ENCODE measurements around the gene HDGF. TPM values are rescaled to one million over a fixed set of nuclear protein-coding genes. Genes with fewer than 3 reads are reported as not detected.
A peak's percentile ranks its signal among the peaks of the same experiment; 100 is the strongest.

The HDGF gene
- total RNA-seq, 4 donors from 2014 or later, result 180 to 278 (median 236) TPM

DNA sequence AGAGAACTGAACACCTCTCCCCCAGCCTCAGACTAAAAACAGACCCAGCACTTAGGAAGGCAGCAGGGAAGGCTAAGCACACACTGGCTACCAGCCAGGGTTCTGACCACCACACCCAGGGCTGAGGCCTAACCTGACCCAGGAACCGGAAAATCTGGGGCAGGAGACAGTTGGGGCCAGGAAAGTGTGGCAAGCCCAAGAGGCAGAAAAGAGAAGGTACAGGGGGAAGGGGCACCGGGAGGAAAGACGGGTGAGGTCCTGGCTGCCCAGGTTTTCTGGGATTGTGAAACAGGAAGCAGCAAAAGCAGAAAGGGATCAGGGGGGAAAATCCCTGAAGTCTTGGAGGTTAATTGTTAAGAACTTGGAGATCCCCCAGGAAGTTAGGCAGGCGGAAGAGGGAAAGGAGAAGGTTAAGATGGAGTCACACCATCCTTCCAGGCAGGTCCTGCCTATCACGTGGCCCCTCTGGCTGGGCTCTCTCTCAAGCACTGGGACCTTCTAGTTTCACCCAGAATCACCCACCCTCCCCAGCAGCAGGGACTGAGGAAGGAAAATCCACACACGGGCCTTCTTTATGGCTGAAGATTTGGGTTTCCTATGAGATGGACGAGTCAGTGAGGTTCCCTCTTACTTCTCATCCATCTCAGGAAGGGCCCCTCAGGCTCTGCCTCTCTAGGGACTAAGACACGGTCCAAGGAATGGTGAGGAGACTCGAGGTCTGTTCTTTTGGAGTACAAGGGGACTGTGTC lies 2.6 kb downstream of the HDGF start:
- peak in 1 of 4 donors; percentile 58 for TF ChIP-seq POLR2A (IDR thresholded peaks at IDR 0.05)
- TF ChIP-seq CTCF (IDR thresholded peaks at IDR 0.05), result peak in 3 of 6 experiments; percentile 7 to 19 (median 8)
- DNase-seq, result no peak
- peak overlapping the region; percentile 93 to 99 (median 98) for H3K27ac ChIP-seq
- H3K4me3 ChIP-seq, result peak overlapping the region; percentile 75 to 97 (median 96)
- no peaks in the 10 kb centered on the region for H3K27me3 ChIP-seq
- intact Hi-C loops (cut with DNase I), result no loop called here
- peaks cover 7 to 17% (median 12%) of the 10 kb centered on the region in 3 donors for H3K36me3 ChIP-seq
- H3K9me3 ChIP-seq, result no peaks in the 10 kb centered on the region
- WGBS, 2 donors, result 0 to 1% methylated on average over 7 to 9 of the region's 9 CpGs
- peaks cover 46 to 85% (median 49%) of the 10 kb centered on the region in 3 donors for H3K4me1 ChIP-seq

DNA sequence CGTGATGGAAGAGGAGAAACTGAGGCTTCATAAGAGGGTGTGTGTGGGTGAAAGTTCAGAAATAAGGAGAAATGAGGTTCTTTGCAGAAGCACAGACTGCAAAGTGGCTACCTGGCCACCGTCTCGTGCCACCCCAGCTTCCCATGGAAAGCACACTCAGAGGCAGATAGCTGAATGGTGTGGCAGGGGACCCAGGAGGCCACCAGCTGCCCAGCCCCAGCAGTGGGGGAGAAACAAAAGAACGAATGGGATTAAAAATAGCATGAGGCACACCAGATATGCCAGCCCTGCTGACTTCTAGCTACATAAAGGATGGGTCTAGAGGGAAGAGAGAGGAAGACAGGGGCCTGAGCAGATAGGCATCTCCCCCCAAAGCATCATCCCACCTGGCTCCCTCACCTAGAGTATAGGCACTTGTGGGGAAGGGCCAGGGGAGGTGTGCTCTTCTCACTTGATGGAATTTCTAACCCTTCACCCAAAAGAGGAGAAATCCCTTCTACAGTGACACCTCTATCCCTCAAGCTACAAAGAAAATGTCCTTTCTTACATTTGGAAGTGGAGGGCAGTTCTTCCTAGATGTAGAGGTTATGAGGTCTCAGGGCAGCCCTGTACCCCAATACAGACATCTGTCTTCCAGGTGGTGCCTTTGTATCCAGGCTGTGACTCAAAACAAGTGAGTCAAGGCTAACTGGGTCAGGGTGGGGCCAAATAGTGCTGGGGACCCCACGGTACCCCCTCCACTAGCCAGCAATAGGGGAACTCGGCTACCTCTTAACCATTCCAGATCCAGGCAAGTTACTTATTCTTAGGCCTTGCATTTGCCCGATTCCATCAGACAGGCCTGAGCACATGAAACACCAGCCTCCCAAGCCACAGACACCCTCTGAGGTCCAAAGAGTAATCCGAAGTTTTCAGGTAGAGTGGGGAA lies 3.5 kb downstream of the HDGF start:
- H3K36me3 ChIP-seq, result peaks cover 14 to 26% (median 21%) of the 10 kb centered on the region in 3 donors
- H3K9me3 ChIP-seq, result no peaks in the 10 kb centered on the region
- H3K27ac ChIP-seq, result peak overlapping the region; percentile 93 to 99 (median 98)
- H3K4me1 ChIP-seq, result peaks cover 41 to 80% (median 49%) of the 10 kb centered on the region in 3 donors
- H3K27me3 ChIP-seq, result no peaks in the 10 kb centered on the region
- intact Hi-C loops (cut with DNase I), result no loop called here
- 4 to 5% methylated on average over 4 to 7 of the region's 8 CpGs for WGBS, 2 donors
- no peak for DNase-seq
- TF ChIP-seq CTCF (IDR thresholded peaks at IDR 0.05) (no peak), POLR2A (IDR thresholded peaks at IDR 0.05) (no peak)
- H3K4me3 ChIP-seq, result peak overlapping the region; percentile 75 to 97 (median 96)

DNA sequence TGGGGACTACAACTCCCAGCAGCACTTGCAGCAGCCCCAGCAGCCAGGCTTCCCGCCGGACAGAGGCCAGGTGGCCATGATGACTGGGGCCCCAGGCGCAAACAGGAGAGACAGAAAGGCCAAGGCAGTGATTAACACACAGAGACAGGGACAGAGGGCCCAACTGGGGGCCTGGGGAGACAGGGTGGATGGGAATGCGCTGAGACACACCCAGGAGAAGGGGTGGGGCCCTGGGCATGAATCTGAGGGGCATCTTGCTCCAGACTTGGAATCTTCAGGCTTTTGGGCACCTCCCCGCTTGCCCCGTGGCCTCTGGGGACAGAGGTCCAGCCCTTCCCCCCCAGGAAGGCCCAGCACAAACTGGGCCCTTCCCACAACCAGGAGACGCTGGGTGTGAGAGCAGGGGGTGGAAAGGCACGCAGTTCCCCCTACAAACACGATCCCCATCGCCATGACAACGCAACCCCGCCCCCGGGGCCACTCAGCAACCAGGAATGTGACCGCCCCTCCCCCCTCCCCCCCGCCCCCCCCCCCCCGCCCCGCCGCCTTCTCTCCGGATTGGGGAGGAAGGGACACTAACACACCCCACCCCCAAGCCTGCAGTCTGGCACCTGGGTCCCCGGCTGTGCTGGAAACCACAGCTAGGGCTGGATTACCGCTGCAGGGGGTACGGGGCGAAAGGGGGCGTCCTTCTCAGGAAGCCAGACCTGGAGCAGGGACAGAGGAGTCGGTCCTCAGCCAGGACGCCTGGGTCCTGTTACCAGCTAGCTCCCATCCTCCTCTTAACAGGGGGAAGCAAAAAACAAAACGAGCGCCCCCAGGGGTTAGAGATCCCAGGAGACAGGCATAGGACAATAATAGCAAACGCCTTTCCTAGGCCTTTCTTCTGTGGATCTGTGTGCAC lies 4.5 kb downstream of the HDGF start:
- intact Hi-C loops (cut with DNase I), result no loop called here
- H3K4me1 ChIP-seq, result peaks cover 37 to 72% (median 49%) of the 10 kb centered on the region in 3 donors
- H3K36me3 ChIP-seq, result peaks cover 23 to 36% (median 23%) of the 10 kb centered on the region in 3 donors
- DNase-seq, result no peak
- peak overlapping the region; percentile 39 to 97 (median 86) for H3K4me3 ChIP-seq
- 0 to 5% methylated on average over 1 to 7 of the region's 29 CpGs for WGBS, 2 donors
- H3K27ac ChIP-seq, result peak overlapping the region; percentile 93 to 99 (median 98)
- H3K27me3 ChIP-seq, result no peaks in the 10 kb centered on the region
- TF ChIP-seq CTCF (IDR thresholded peaks at IDR 0.05) (peak in 1 of 6 experiments; percentile 22), POLR2A (IDR thresholded peaks at IDR 0.05) (peak in 1 of 4 donors; percentile 42)
- H3K9me3 ChIP-seq, result no peaks in the 10 kb centered on the region

- WGBS, 2 donors, result 54 to 77% methylated on average over 5 to 7 of the region's 9 CpGs
- no peaks in the 10 kb centered on the region for H3K9me3 ChIP-seq
- H3K36me3 ChIP-seq, result peaks cover 23 to 39% (median 23%) of the 10 kb centered on the region in 3 donors
- intact Hi-C loops (cut with DNase I), result no loop called here
- no peak for DNase-seq
- H3K4me3 ChIP-seq, result peak overlapping the region; percentile 39 to 97 (median 86)
- no peak for TF ChIP-seq POLR2A (IDR thresholded peaks at IDR 0.05)
- no peak for TF ChIP-seq CTCF (IDR thresholded peaks at IDR 0.05)
- peak overlapping the region; percentile 93 to 99 (median 98) for H3K27ac ChIP-seq
- peaks cover 42 to 78% (median 49%) of the 10 kb centered on the region in 3 donors for H3K4me1 ChIP-seq
- no peaks in the 10 kb centered on the region for H3K27me3 ChIP-seq
These were observed 5.1 kb downstream of the HDGF start for GRCh38 chr1:156746406-156746727.
